HG03039 (cell line): ENCODE data around the gene PBX1.

ENCODE experiments used
- ATAC-seq: cut with Tn5 transposase; IDR thresholded peaks from one replicate; pipeline ENCODE4 v1.9.1; 2021; ENCODE audit warnings: mild to moderate bottlenecking, moderate library complexity; ENCODE audit not compliant: unreplicated experiment

Gene PBX1

DNA sequence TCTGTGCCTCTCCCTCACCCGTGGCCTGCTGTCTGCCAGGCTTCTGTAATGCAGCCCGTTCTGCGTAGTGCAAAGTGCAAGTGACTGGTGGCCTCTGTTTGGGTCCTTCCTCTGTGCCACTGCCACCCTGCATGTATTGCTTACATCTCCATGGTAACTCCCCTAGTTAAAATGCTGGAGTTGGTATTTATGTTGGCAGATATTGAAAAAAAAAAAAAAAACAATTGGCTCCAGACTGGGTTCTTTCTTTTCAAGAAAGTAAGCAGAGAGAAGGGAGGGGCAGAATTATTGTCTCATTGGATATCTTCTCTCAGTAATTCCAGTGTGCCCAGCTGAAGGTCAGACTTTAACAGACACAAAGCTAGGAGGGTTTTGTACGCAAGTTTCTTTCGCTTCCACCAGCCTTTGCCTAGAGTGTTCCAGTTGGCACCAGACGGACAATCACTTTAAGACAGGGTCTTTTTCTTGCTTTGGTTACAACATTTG, 242.3 kb downstream of the PBX1 start:
- ATAC-seq = no peak

DNA sequence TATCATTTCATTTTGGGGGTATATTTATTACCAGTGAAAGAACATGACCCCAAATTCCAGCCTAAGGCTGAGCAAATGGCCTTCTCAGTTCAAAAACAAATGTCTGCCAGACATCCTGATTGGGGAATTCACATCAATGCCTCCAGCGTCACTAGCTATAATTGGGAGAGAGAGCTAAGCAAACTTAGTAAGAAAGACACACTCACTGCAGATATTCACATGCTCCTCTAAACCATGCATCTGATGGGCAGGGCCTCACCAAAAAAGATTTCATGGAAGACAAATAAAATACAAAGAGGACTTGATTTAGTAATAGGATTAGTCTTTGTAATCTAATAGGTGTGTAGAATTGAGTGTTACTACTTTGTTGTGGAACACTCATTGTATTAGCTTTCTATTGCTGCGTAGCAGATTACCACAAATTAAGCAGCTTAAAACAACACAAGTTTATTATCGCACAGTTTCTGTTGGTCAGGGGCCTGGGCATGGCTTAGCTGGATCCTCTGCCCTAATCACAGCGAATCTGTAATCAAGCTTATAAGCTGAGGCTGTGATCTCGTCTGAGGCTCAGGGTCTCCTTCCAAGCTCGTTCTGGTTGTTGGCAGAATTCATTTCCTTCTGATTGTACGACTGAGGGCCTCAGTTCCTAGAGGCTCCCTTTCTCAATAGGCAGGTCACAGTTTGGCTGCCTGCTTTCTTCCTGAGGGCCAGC, 243.0 kb downstream of the PBX1 start:
- ATAC-seq = no peak

DNA sequence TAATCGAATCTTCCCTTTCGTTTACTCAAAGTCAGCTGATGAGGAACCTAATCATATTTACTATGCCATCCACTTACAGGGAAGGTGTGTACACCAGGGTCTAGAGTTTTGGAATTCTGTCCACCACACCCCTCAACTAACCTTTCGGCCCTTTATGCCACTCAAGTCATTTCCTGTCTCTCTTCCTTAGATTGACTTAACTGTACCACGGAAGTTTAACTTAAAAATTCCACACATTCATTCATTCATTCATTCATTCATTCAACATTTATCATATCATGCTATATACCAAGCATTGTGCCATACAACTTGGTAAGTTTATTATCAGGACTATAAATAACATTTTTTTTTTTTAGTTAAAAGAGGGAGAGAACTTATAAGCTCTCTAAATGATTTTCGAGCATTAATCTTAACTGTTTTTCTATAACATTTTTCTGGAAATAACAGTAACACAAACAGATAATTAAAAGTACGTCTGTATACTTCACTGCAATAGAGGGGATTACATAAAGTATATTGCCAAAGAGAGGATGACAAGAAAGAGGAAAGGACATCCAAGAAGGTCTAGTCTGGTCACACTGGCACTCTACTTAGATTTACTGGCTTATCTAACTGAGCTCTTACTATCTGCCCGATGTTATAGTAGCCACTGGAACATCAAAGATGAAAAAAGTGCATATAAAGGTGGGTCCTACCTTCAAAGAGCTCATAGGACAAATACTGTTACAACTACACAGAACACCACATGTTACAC, 243.7 kb downstream of the PBX1 start:
- no peak for ATAC-seq

DNA sequence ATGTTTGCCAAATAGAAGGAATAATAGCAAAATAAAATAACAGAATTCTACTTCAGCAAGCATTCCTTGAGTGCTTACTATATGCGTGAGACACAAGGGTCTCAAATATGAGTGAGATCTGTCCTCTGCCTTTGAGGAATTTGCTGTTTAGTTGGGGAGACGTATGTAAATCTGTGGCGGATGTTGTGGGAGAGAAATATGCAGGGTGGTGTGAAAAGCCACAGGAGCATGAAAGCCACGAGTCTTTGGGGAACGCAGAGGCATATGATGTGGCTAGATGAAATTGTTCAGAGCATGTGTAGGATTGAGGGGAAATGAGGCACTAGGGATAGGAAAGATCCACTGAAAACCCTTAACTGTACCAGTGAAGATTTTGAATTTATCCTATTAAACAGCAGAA, 244.4 kb downstream of the PBX1 start:
- ATAC-seq = no peak

DNA sequence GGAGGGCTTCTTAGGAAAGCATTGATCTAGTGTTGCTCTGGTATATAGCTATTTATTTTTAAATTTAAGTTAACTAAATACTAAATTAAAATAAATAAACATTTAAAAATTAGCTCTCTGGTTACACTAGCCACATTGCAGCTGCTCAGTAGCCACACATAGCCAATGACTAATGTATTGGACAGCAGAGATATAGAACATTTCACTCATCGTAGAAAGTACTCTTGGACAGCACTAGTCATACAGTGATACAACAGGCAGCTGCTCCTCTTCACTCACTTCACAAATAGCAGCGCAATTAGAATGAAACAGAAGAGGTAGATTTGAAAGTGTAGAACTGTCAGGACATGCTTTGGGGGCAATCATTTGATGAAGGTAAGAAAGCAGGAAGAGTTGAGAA, 245.4 kb downstream of the PBX1 start:
- ATAC-seq = no peak

DNA sequence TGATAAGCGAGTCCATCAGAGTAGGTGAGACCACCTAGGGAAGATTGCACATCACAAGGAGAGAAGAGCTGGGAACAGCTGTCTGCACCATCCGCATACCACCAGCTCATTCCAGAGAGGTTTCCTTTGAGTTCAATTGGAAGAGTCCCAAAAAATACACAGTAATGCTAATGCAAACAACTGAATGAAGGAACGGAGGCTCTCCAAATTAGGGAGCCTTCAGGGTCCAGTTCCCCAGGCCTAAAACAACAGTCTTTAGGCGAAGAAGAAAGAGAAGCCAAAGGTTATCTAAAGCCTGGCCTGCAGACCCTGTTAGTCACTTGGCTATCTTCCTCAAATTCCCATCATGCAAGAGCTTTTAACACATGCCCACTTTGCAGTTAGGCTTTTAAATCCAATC, 246.4 kb downstream of the PBX1 start:
- no peak for ATAC-seq

DNA sequence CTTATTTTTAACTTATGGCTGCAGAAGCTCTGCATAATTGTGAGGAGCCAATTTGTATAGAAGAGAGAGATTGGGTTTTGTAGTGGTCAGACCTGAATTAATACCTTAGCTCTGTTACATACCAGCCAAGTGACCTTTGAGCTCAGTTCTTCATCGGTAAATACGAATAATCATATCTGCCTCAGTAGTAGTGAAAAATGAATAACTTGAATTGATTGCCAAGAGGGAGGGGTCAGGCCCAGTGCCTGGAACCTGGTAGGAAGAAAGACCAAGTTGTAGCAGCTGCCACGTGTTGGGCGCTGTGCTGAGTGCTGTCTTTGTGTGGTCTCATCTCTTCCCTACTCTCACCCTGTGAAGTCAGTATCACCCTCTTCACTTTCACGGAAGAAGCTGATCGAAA, 247.5 kb downstream of the PBX1 start:
- ATAC-seq = no peak

DNA sequence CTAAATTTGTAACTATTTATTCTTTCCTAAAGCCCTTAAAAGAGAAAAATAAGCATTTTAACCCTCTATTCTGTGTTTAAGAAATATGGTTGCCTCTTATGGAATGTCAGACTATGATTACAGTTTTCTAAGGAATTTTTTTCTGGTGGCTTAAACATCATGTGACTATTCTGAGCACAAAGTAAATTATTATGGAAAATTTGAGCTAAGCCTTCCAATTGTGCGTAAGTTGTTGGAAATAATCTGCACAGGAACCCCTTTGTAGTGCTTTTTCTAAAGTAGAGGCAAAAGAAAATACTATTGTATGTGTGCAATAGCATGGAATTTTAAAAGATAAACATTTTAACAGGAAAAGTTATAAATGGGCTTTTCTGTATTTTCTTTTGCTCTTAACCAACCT, 254.8 kb downstream of the PBX1 start:
- ATAC-seq = no peak

DNA sequence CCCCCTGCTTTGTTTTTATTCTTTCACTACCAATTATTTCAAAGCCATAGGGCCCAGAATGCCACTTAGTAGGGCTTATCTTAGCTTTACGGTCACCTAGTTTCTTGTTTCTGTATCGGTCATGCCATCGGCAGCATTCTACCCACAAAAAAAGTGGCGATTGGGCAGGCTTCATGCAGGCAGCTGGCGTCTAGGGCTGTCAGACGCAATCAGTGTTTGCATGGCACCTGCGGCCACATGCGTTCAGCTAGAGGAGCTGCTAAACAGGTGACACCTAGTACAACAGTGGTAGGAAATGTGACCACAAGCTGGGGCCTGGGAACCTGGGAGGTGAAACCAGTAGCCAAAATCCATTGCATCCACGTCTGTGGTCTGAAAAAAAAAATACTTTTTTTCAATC, 262.7 kb downstream of the PBX1 start:
- no peak for ATAC-seq

DNA sequence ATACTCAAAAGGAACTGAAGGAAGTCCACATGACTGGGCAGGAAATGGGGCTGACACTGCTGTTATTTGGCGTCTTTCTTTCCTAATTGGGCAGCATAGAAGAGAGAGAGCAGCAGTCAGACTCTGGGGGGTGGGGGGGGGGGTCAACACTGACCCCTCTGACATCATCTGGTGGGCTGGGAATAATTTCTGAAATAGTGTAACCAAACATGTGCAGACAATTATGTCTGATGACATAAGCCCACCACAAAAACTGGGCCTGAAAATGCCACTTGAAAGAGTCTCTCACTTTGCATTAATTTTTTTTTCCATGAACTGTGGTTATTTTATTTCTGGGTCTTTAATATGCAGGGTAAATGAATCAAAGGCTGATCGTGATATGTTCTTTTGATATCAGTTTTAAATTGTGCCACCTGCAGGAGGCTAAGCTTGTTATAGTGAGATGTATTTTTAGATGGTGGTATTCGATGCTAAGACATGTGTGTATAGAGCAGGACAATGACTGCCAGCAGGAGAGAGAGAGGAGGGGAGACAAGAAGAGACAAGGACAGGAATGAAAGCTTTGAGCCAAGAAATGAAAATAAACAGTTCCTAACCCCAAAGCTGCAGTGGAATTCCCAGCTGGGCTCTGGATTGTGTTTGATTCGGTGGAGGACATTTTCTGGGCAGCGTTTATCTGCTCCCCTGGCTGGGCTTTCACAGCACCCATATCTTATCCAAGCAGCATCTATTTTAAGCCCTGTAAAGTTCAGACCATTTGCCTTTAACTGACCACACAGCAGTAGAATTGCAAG, 264.7 kb downstream of the PBX1 start:
- ATAC-seq = no peak

DNA sequence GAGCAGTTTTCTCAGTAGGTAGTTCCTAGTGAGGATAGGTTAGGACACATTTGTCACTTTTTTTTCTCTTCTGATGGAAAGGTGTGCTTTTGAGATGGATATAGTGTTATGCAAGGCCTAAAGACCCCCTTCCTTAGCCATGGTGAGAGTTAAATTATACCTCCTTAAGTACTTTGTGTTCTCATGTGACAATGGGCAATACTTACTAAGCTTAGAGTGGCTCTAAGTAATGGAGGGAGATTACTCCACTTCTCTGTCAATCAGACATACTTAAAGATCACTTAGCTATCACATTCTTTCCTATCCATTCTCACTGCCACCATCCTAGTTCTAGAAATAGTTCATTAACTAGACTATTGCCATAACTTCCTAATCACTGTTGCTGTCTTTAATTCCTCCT, 265.6 kb downstream of the PBX1 start:
- no peak for ATAC-seq

DNA sequence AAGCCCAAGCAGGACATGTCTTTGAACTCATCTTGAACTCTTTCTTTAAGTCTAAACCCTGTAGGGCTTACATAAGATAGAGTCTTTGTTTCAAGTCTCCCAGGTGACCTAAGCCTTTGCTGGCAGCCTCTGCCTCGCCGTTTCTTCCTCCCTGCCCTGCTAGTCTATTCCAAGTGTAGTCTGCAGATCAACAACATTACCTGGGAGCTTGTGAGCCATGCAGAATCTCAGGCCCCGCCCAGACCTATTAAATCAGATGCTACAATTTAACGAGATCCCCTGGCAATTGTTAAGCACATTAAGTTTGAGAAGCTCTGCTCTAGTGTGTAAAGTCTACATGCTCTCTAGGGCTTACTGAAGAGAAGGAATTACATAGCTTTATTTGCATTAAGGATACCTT, 271.6 kb downstream of the PBX1 start:
- no peak for ATAC-seq

DNA sequence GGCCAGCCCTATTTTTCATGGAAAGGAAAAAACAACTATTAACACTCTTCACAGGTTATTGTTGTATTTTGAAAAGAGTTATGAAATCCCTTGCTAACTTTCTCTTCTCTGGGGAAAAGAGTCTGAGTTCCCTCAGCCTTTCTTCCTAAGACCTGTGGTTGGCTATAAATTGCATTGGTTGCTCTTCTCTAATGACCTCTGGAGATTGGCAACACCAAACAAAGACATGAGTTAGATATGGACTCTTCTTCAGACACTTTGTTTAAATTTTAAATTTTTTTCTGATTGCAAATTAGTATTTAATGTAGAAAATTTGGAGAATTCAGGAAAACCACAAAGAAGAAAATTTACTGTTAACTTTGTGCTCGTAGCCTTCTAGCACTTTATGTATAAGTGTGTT, 275.7 kb downstream of the PBX1 start:
- ATAC-seq = no peak

DNA sequence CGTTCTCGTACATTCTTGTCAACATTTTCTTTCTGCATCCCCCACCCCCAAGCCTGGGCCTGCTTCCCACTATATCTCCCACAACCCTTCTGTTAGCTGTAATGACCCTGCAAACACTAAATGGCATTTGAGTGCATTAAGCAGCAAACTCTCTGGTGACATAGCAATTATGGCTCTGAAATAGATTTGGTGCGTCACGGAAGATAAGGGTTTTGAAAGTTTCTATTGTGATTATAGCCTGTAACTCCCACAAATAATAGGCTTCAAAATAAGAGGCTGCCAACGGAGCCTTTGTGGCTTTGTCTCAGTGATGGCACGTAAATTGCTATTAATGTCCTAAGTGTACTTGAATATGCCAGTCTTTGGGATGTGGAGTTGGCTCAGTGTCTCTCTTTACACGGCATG, 277.6 kb downstream of the PBX1 start:
- no peak for ATAC-seq

DNA sequence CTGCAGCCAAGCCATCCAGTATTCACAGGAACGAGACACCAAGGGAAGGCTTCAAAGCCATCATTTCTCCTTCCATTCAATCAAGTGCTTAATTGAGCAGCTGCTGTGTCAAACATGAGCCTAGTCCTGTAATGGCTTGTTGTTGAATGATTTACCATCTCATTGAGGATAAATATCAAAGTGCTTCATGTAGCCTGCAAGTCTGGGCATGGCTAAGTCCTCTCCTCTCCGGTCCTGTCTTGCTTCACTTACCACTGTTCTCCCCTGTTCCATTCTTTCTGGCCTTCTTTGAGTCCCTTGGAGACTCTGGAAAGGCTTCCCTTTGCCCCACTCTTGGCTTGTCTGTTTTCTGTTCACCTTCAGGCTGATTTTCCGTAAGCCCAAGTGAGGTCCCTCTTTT, 279.8 kb downstream of the PBX1 start:
- no peak for ATAC-seq

DNA sequence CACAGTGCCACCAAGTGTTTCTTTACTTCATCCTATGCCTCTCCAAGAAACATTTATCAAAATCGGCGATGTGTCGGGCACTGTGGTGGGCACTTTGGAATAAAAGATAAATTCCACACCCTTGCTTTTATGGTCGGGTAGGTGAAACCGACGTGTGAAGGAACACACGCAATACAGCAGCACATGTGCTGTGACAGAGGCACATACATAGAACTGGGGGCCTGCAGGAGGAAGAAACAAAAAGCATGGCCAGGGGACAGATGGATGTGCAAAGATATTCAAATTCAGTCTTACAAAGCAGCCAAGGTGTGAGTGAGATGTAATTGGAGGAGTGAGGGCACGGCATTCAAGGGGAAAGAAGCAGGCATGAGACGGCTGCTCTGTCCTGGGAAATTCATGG, 282.0 kb downstream of the PBX1 start:
- ATAC-seq = no peak

DNA sequence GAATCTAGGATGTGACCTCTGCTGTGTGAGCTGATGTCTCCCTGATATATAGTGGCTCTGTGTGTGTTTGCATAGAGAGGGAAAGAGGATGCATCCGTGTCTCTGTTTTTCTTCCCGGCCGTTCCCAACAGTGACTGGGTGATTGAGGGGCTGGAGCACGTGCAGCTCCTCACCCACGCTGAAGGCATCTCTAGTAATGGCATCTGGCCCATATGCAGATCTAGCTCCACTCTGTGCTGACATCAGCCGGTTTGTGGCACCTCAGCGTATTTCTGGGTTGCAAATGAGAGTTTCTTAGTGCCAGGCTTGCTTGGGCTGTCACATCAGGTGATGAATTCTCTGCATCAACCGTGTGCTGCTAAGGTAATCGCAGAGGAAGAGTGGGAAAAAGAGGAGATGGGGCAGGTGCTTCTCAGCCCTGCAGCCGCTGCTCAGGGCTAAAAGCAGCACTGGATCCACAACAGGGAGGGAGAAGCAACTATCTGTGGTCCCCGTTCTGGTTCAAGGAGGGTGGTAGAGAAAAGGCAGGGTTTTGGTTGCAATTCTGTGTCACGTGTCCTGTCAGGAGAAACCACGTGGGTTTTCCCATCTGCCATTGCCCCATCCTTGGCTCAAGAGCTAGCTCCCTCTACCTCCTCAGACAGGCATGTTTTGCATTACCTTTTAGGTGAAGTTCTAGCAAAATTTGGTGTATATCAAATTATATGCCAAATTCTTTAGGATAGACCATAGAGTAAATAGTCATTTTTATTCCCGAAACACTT, 282.9 kb downstream of the PBX1 start:
- no peak for ATAC-seq

DNA sequence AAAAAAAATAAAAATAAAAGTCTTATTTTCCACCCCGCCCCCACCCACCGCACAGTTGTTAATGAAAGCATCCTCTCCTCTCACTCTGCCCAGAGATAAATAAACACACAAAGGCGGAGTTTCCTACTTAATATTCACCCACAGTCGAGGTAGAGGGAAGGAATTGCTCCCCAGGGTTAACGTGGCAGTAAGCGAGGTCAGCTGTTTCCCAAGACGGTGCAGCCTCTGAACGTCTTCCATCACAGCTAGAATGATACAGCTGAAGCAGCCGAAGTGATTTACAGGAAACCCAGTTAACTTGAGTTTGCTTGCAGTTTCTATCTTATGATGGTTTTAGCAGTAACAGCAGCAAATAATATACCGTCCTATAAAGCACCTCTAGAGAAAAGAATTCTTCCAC, 283.9 kb downstream of the PBX1 start:
- ATAC-seq = no peak

DNA sequence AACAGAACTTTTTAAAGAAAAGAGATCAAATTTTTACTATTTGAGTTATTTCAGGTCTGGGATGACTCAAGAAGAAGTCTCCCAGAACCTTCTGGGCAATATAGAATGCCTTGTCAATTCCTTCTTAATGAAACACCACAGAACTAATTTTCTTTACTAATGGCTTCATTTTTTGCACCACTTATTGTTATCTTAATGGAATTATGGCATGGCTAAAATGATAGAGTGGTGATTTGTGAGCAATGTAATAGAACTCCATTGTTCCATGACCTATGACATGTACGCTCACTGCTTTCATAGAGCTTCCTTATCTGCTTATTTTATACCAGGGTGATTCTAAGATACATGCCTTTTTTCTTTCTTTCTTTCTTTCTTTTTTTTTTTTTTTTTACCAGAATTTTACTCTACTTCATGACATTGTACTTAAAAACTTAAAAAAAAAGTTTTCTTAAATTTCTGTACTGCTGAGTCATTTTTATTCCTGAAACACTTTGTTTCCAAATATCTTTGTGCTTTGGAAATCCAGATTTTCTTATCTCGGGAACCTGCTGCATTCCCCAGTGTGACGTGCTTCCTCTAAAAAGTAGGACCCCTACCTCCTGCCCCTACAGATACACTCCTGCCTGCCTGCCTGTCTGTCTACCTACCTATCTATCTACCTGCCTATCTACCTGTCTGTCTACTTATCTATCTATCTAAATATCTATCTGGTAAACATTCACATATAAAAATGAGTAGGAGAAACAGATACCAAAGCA, 284.9 kb downstream of the PBX1 start:
- ATAC-seq = no peak
